ENCODE measurements around the gene CEP290.

Gene CEP290

GRCh38 chr12:88141774-88142609, at the start of gene CEP290, which contains the start of gene TMTC3:
Gene CEP290 (minus strand): TSS chr12:88142088. CDS start chr12:88141307, 781 bp downstream.
Gene TMTC3 (plus strand): TSS chr12:88142307. CDS start chr12:88148316, 6,009 bp downstream.
- DNase-seq, result peak; percentile 61 to 99 (median 96)

- DNase-seq, result no peak
Observed at GRCh38 chr12:88188180-88188579, 46.3 kb upstream of the CEP290 start.

- no peak for DNase-seq
Observed at GRCh38 chr12:88187571-88187970, 45.7 kb upstream of the CEP290 start.

- DNase-seq, result no peak
Observed at GRCh38 chr12:88185988-88186387, 44.1 kb upstream of the CEP290 start.

GRCh38 chr12:88185279-88185678, 43.4 kb upstream of the CEP290 start:
- DNase-seq, result no peak

GRCh38 chr12:88184196-88184595, 42.3 kb upstream of the CEP290 start:
- DNase-seq, result no peak

- DNase-seq, result no peak
Observed at GRCh38 chr12:88182416-88182815, 40.5 kb upstream of the CEP290 start.

GRCh38 chr12:88181881-88182280, 40.0 kb upstream of the CEP290 start:
- no peak for DNase-seq

GRCh38 chr12:88179436-88180014, 37.6 kb upstream of the CEP290 start:
- no peak for DNase-seq

- no peak for DNase-seq
Observed at GRCh38 chr12:88175544-88175943, 33.7 kb upstream of the CEP290 start.

GRCh38 chr12:88172844-88173407, 31.0 kb upstream of the CEP290 start:
- DNase-seq, result no peak

GRCh38 chr12:88167384-88167783, 25.5 kb upstream of the CEP290 start:
- no peak for DNase-seq

- DNase-seq, result no peak
Observed at GRCh38 chr12:88166179-88166578, 24.3 kb upstream of the CEP290 start.

GRCh38 chr12:88163371-88163770, 21.5 kb upstream of the CEP290 start:
- no peak for DNase-seq

GRCh38 chr12:88156075-88156654, 14.3 kb upstream of the CEP290 start:
- DNase-seq, result no peak

- no peak for DNase-seq
Observed at GRCh38 chr12:88153959-88154358, 12.1 kb upstream of the CEP290 start.

- DNase-seq, result no peak
Observed at GRCh38 chr12:88150063-88150462, 8.2 kb upstream of the CEP290 start.

- no peak for DNase-seq
Observed at GRCh38 chr12:88145567-88146505, 3.9 kb upstream of the CEP290 start.

- no peak for DNase-seq
Observed at GRCh38 chr12:88144546-88145468, 2.9 kb upstream of the CEP290 start.

- no peak for DNase-seq
Observed at GRCh38 chr12:88144037-88144436, 2.1 kb upstream of the CEP290 start.
